ENCODE results near the gene GASK1A.

GASK1A gene

DNA sequence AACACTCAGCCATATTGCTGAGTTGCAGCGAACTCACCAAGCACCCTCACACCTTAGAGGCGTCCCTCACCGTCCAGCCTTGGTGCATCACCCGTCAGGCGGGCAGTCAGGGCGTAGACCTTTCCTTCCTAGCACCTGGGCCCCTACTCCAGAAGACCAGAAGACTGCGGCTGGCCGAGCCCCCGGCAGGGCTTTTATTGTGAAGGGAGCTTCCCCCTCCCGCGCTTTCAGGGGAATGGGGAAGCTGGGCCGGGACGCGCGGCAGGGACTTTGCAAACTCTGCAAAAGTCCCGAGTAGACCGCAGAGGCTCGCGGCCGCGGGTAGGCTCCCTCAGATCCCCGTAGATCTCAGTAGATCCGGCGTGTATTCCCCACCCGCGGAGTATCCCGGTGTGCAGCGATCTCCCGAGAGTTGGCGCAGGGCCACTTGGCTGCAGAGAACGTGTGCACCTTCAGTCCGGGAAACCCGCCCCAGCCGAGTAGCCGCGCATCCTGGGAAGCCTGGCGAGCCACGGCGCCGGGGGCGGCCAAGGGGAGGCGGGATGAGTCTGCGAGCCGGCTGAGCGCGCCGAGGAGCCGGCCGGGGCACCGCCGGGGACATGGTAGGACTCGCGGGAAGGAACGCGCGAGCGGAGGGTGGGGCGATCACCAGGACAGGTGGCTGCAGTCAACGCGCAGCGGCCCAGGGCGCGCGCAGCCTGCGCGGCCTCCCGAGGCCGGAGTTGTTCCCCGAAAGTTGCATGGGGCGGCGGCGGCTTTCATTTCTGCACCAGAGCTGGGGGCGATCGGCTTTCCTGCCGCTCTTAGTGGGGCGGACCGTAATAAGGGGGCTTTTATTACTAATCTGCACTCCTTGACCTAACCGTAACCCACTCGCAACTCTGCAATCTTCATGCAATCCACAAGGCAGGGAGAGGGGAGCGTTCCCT lies at the start of gene GASK1A:
GASK1A (plus strand) TSS at position 268 of the 929 bp plus-strand sequence; CDS start at position 600, 332 bp downstream.
- peak; percentile 55 for DNase-seq (ENCODE audit: low read depth)
- TF ChIP-seq, protein P1, sequence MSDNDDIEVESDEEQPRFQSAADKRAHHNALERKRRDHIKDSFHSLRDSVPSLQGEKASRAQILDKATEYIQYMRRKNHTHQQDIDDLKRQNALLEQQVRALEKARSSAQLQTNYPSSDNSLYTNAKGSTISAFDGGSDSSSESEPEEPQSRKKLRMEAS (IDR thresholded peaks at IDR 0.05; ENCODE audit: low read depth, low read length): no peak
- TF ChIP-seq, protein P2, sequence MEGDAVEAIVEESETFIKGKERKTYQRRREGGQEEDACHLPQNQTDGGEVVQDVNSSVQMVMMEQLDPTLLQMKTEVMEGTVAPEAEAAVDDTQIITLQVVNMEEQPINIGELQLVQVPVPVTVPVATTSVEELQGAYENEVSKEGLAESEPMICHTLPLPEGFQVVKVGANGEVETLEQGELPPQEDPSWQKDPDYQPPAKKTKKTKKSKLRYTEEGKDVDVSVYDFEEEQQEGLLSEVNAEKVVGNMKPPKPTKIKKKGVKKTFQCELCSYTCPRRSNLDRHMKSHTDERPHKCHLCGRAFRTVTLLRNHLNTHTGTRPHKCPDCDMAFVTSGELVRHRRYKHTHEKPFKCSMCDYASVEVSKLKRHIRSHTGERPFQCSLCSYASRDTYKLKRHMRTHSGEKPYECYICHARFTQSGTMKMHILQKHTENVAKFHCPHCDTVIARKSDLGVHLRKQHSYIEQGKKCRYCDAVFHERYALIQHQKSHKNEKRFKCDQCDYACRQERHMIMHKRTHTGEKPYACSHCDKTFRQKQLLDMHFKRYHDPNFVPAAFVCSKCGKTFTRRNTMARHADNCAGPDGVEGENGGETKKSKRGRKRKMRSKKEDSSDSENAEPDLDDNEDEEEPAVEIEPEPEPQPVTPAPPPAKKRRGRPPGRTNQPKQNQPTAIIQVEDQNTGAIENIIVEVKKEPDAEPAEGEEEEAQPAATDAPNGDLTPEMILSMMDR (IDR thresholded peaks at IDR 0.05; ENCODE audit: low read depth, low read length): no peak
- TF ChIP-seq POLR2A (IDR thresholded peaks at IDR 0.05; ENCODE audit: extremely low read depth, insufficient read length): no peak
- TF ChIP-seq MYC (IDR thresholded peaks at IDR 0.05; ENCODE audit: low read depth, low read length): no peak
- no peak within 1 kb of the TSS for H3K4me3 ChIP-seq (ENCODE audit: low read depth, low read length)

DNA sequence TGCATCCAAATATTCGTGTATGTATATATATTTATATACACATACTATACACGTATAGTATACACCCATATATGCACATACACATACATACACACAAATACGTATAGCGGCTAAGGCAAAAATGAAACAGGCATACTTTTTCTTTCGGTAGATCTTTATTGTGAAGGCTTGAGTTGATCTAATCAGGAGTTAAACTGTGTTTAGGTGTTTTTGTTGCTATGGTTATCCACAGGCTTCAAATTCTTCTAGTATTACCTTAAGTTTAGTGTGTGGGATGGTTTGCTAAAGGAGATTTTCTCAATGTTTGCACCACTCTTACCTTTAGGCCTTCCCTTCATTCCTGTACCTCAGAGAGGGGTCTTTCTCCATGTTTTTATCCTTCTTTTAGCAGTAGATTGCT lies 45.0 kb upstream of the GASK1A start:
- H3K4me3 ChIP-seq (ENCODE audit: low read depth, low read length): no peak overlapping the region
- no peak for TF ChIP-seq POLR2A (IDR thresholded peaks at IDR 0.05; ENCODE audit: extremely low read depth, insufficient read length)
- TF ChIP-seq, protein P2 (IDR thresholded peaks at IDR 0.05; ENCODE audit: low read depth, low read length): no peak
- TF ChIP-seq MYC (IDR thresholded peaks at IDR 0.05; ENCODE audit: low read depth, low read length): no peak
- TF ChIP-seq, protein P1 (IDR thresholded peaks at IDR 0.05; ENCODE audit: low read depth, low read length): no peak
- DNase-seq (ENCODE audit: low read depth): no peak

DNA sequence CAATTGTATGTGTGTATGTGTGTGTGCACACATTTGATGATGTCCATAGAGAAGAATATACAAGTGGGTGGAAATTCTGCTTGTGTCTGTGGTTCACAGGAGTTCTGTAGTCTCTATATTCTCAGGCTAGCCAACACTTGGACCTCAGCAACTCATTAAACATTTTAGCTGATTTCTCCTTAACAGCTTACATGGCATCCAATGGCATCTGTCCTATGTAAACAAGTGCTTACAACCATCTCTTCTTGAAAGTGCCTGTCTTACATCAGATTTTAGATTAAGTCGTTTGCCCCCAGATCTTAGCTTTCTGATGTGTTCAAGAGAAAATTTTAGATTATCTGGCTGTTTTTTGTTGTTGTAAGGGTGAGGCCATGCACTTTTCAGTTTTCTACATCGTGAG lies 44.2 kb upstream of the GASK1A start:
- H3K4me3 ChIP-seq (ENCODE audit: low read depth, low read length): no peak overlapping the region
- TF ChIP-seq, protein P1 (IDR thresholded peaks at IDR 0.05; ENCODE audit: low read depth, low read length): no peak
- TF ChIP-seq, protein P2 (IDR thresholded peaks at IDR 0.05; ENCODE audit: low read depth, low read length): no peak
- no peak for TF ChIP-seq MYC (IDR thresholded peaks at IDR 0.05; ENCODE audit: low read depth, low read length)
- no peak for TF ChIP-seq POLR2A (IDR thresholded peaks at IDR 0.05; ENCODE audit: extremely low read depth, insufficient read length)
- DNase-seq (ENCODE audit: low read depth): no peak

DNA sequence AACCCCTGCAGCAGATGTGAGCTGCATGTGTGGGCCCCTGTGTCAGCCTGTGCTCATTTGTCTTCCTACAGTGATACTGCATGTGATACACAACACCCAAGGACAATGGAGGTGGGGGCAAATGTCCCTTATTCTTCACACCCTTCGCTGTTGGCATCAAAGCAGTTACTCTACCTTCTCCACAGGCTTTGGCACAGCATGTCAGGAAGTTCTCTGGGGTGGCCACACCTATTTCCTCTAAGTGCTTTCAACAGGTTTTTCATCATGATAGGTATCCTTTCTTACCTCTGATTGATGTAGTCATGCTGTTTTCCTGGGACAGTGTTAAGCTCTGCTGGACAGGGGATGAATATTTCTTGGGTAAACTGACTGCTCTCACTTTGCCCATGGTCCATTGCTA lies 43.6 kb upstream of the GASK1A start:
- TF ChIP-seq, protein P1 (IDR thresholded peaks at IDR 0.05; ENCODE audit: low read depth, low read length): no peak
- TF ChIP-seq MYC (IDR thresholded peaks at IDR 0.05; ENCODE audit: low read depth, low read length) (no peak), POLR2A (IDR thresholded peaks at IDR 0.05; ENCODE audit: extremely low read depth, insufficient read length) (no peak)
- TF ChIP-seq, protein P2 (IDR thresholded peaks at IDR 0.05; ENCODE audit: low read depth, low read length): no peak
- no peak for DNase-seq (ENCODE audit: low read depth)
- H3K4me3 ChIP-seq (ENCODE audit: low read depth, low read length): no peak overlapping the region

DNA sequence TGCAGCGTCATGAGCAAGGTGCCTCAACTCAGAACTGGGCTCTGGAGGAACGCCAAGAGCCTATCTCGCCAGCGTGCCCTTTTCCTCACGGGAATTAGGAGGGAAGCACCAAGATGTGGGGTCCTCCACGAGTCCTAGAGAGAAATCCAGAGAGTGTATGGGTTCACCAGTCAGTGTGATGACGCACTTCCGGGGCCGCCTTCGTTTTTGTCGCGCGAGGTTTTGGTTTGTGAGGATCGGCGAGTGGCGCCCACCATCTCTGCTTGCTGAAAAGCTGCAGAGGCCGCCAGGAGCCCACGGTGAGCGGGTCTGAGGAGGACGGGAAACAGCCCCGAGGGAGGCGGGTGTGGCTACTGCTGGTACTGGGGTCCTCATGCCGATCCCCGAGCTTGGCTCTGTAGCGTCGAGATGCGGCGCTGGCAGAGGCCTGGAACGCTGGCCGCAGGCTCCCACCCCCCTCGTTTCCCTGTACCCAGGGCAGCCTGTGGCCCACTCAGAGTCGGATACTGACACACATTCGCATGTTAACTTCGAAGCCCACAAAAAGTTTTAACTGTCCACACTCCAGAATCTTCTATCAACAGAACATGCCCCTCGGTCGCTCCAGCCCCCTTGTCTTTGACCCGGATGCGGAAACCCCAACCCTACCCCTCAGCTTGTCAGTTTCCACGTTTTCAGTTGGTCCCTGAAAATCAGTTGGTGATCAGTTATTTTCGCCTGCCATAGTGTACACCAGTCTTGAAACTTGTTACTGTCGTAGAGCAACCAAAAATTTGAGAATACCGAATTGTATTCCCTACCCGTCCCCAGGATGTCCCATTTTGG lies 42.7 kb upstream of the GASK1A start:
- no peak overlapping the region for H3K4me3 ChIP-seq (ENCODE audit: low read depth, low read length)
- TF ChIP-seq POLR2A (IDR thresholded peaks at IDR 0.05; ENCODE audit: extremely low read depth, insufficient read length) (no peak), MYC (IDR thresholded peaks at IDR 0.05; ENCODE audit: low read depth, low read length) (no peak)
- TF ChIP-seq, protein P2 (IDR thresholded peaks at IDR 0.05; ENCODE audit: low read depth, low read length): no peak
- TF ChIP-seq, protein P1 (IDR thresholded peaks at IDR 0.05; ENCODE audit: low read depth, low read length): no peak
- DNase-seq (ENCODE audit: low read depth): no peak
